ENCODE measurements around the gene GALNT2.

Gene GALNT2

GRCh38 chr1:230205719-230206198 lies 138.7 kb downstream of the GALNT2 start:
- H3K9ac ChIP-seq (ENCODE audit: low read depth, low read length): no peak overlapping the region
- H3K4me3 ChIP-seq (ENCODE audit: low read length): no peak overlapping the region
- H3K9me3 ChIP-seq (ENCODE audit: insufficient read depth, low read depth, low read length): no peaks in the 10 kb centered on the region
- peaks cover 3% of the 10 kb centered on the region; the same call in 1 of the 2 replicates for H3K4me1 ChIP-seq (ENCODE audit: insufficient read depth, low read length)
- no peaks in the 10 kb centered on the region for H3K27me3 ChIP-seq (ENCODE audit: insufficient read depth, low read length)
- peaks cover 9% of the 10 kb centered on the region for H3K36me3 ChIP-seq (ENCODE audit: insufficient read depth, low read depth, low read length)
- H3K27ac ChIP-seq (ENCODE audit: low read length): no peak overlapping the region

GRCh38 chr1:230206207-230206606 lies 139.2 kb downstream of the GALNT2 start:
- Histone ChIP-seq H3K9ac (ENCODE audit: low read depth, low read length) (no peak overlapping the region), H3K36me3 (ENCODE audit: insufficient read depth, low read depth, low read length) (peaks cover 9% of the 10 kb centered on the region), H3K27me3 (ENCODE audit: insufficient read depth, low read length) (no peaks in the 10 kb centered on the region), H3K9me3 (ENCODE audit: insufficient read depth, low read depth, low read length) (no peaks in the 10 kb centered on the region), H3K4me1 (ENCODE audit: insufficient read depth, low read length) (peaks cover 3% of the 10 kb centered on the region; the same call in 1 of the 2 replicates), H3K27ac (ENCODE audit: low read length) (no peak overlapping the region), H3K4me3 (ENCODE audit: low read length) (no peak overlapping the region)

GRCh38 chr1:230206976-230207375 lies 139.9 kb downstream of the GALNT2 start:
- Histone ChIP-seq H3K36me3 (ENCODE audit: insufficient read depth, low read depth, low read length) (peaks cover 9% of the 10 kb centered on the region), H3K9ac (ENCODE audit: low read depth, low read length) (no peak overlapping the region), H3K27ac (ENCODE audit: low read length) (no peak overlapping the region), H3K27me3 (ENCODE audit: insufficient read depth, low read length) (no peaks in the 10 kb centered on the region), H3K4me3 (ENCODE audit: low read length) (no peak overlapping the region), H3K4me1 (ENCODE audit: insufficient read depth, low read length) (peaks cover 3% of the 10 kb centered on the region; the same call in 1 of the 2 replicates), H3K9me3 (ENCODE audit: insufficient read depth, low read depth, low read length) (no peaks in the 10 kb centered on the region)

DNA sequence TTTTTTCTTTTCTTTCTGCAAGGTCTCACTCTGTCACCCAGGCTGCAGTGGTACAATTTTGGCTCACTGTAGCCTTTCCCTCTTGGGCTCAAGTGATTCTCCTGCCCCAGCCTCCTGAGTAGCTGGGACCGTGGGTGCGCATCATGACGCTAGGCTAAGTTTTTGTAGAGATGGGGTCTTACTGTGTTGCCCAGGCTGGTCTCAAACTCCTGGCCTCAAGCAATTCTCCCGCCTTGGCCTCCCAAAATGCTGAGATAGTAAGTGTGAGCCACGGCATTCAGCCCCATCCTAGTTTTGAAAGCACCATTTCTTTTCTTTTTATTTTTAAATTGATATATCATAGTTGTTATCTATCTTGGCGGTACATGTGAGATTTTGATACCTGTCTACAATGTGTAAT lies 140.6 kb downstream of the GALNT2 start:
- no peak overlapping the region for H3K4me3 ChIP-seq (ENCODE audit: low read length)
- H3K9me3 ChIP-seq (ENCODE audit: insufficient read depth, low read depth, low read length): no peaks in the 10 kb centered on the region
- no peak overlapping the region for H3K27ac ChIP-seq (ENCODE audit: low read length)
- no peak overlapping the region for H3K9ac ChIP-seq (ENCODE audit: low read depth, low read length)
- H3K36me3 ChIP-seq (ENCODE audit: insufficient read depth, low read depth, low read length): peaks cover 9% of the 10 kb centered on the region
- no peaks in the 10 kb centered on the region for H3K27me3 ChIP-seq (ENCODE audit: insufficient read depth, low read length)
- H3K4me1 ChIP-seq (ENCODE audit: insufficient read depth, low read length): peaks cover 3% of the 10 kb centered on the region; the same call in 1 of the 2 replicates

DNA sequence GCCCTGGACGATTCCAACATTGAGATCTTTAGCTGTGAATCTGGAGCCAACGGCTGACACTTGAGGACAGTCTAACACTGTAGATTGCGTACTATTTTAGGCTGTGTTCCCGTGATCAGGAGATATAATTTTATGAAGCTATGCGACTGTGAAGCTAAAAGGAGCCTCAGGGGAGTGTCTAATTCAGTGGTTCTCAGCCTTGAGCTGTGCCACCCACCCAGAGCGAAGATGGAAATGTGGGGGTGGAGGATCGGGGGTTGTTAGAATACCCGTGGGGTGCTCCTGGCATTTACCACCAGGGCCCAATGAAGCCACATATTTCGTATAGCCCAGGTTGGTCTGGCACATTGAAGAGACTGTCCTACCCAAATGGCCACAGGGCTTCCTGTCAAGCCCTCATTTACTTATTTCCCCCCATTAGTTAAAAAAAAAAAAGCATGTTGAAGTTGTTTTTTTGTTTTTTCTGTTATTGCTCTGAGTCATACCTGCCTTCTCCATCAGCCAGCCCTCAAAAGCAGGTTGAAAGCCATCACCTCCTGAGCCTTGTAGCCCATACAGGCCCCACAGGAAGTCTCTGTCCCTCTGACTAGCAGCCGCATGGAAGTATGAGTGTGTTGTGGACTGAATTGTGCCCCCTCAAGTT lies 141.7 kb downstream of the GALNT2 start:
- H3K9me3 ChIP-seq (ENCODE audit: insufficient read depth, low read depth, low read length): no peaks in the 10 kb centered on the region
- H3K36me3 ChIP-seq (ENCODE audit: insufficient read depth, low read depth, low read length): no peaks in the 10 kb centered on the region; the same call in 1 of the 2 replicates
- H3K4me3 ChIP-seq (ENCODE audit: low read length): no peak overlapping the region
- peaks cover 3% of the 10 kb centered on the region; the same call in 1 of the 2 replicates for H3K4me1 ChIP-seq (ENCODE audit: insufficient read depth, low read length)
- no peak overlapping the region for H3K9ac ChIP-seq (ENCODE audit: low read depth, low read length)
- no peaks in the 10 kb centered on the region for H3K27me3 ChIP-seq (ENCODE audit: insufficient read depth, low read length)
- H3K27ac ChIP-seq (ENCODE audit: low read length): no peak overlapping the region

GRCh38 chr1:230210326-230210980 lies 143.4 kb downstream of the GALNT2 start:
- Histone ChIP-seq H3K9ac (ENCODE audit: low read depth, low read length) (no peak overlapping the region), H3K4me3 (ENCODE audit: low read length) (no peak overlapping the region), H3K36me3 (ENCODE audit: insufficient read depth, low read depth, low read length) (no peaks in the 10 kb centered on the region; the same call in 1 of the 2 replicates), H3K27me3 (ENCODE audit: insufficient read depth, low read length) (no peaks in the 10 kb centered on the region), H3K27ac (ENCODE audit: low read length) (no peak overlapping the region), H3K4me1 (ENCODE audit: insufficient read depth, low read length) (peaks cover 5% of the 10 kb centered on the region; the same call in 1 of the 2 replicates), H3K9me3 (ENCODE audit: insufficient read depth, low read depth, low read length) (no peaks in the 10 kb centered on the region)

- Histone ChIP-seq H3K9me3 (ENCODE audit: insufficient read depth, low read depth, low read length) (no peaks in the 10 kb centered on the region), H3K27ac (ENCODE audit: low read length) (no peak overlapping the region), H3K36me3 (ENCODE audit: insufficient read depth, low read depth, low read length) (no peaks in the 10 kb centered on the region), H3K27me3 (ENCODE audit: insufficient read depth, low read length) (no peaks in the 10 kb centered on the region), H3K4me1 (ENCODE audit: insufficient read depth, low read length) (peaks cover 5% of the 10 kb centered on the region; the same call in 1 of the 2 replicates), H3K4me3 (ENCODE audit: low read length) (no peak overlapping the region), H3K9ac (ENCODE audit: low read depth, low read length) (no peak overlapping the region)
Observed at GRCh38 chr1:230210981-230211336, 143.9 kb downstream of the GALNT2 start.

- Histone ChIP-seq H3K27ac (ENCODE audit: low read length) (no peak overlapping the region), H3K4me1 (ENCODE audit: insufficient read depth, low read length) (peaks cover 5% of the 10 kb centered on the region; the same call in 1 of the 2 replicates), H3K27me3 (ENCODE audit: insufficient read depth, low read length) (no peaks in the 10 kb centered on the region), H3K4me3 (ENCODE audit: low read length) (no peak overlapping the region), H3K36me3 (ENCODE audit: insufficient read depth, low read depth, low read length) (no peaks in the 10 kb centered on the region), H3K9ac (ENCODE audit: low read depth, low read length) (no peak overlapping the region), H3K9me3 (ENCODE audit: insufficient read depth, low read depth, low read length) (no peaks in the 10 kb centered on the region)
Observed at GRCh38 chr1:230211436-230212145, 144.6 kb downstream of the GALNT2 start.

GRCh38 chr1:230212405-230212936 lies 145.4 kb downstream of the GALNT2 start:
- Histone ChIP-seq H3K27ac (ENCODE audit: low read length) (no peak overlapping the region), H3K4me1 (ENCODE audit: insufficient read depth, low read length) (peaks cover 5% of the 10 kb centered on the region; the same call in 1 of the 2 replicates), H3K9ac (ENCODE audit: low read depth, low read length) (no peak overlapping the region)

GRCh38 chr1:230215031-230215430 lies 148.0 kb downstream of the GALNT2 start:
- Histone ChIP-seq H3K9me3 (ENCODE audit: insufficient read depth, low read depth, low read length) (no peaks in the 10 kb centered on the region), H3K9ac (ENCODE audit: low read depth, low read length) (no peak overlapping the region), H3K36me3 (ENCODE audit: insufficient read depth, low read depth, low read length) (no peaks in the 10 kb centered on the region), H3K27me3 (ENCODE audit: insufficient read depth, low read length) (no peaks in the 10 kb centered on the region), H3K27ac (ENCODE audit: low read length) (no peak overlapping the region), H3K4me1 (ENCODE audit: insufficient read depth, low read length) (peaks cover 5% of the 10 kb centered on the region; the same call in 1 of the 2 replicates), H3K4me3 (ENCODE audit: low read length) (no peak overlapping the region)

More at GRCh38 chr1:230212405-230212936, 145.4 kb downstream of the GALNT2 start:
- no peak overlapping the region for H3K4me3 ChIP-seq (ENCODE audit: low read length)
- H3K36me3 ChIP-seq (ENCODE audit: insufficient read depth, low read depth, low read length): no peaks in the 10 kb centered on the region
- no peaks in the 10 kb centered on the region for H3K9me3 ChIP-seq (ENCODE audit: insufficient read depth, low read depth, low read length)
- H3K27me3 ChIP-seq (ENCODE audit: insufficient read depth, low read length): no peaks in the 10 kb centered on the region

- H3K27me3 ChIP-seq (ENCODE audit: insufficient read depth, low read length): no peaks in the 10 kb centered on the region
- peaks cover 5% of the 10 kb centered on the region; the same call in 1 of the 2 replicates for H3K4me1 ChIP-seq (ENCODE audit: insufficient read depth, low read length)
- H3K27ac ChIP-seq (ENCODE audit: low read length): no peak overlapping the region
- no peak overlapping the region for H3K4me3 ChIP-seq (ENCODE audit: low read length)
- no peak overlapping the region for H3K9ac ChIP-seq (ENCODE audit: low read depth, low read length)
- H3K9me3 ChIP-seq (ENCODE audit: insufficient read depth, low read depth, low read length): no peaks in the 10 kb centered on the region
- H3K36me3 ChIP-seq (ENCODE audit: insufficient read depth, low read depth, low read length): no peaks in the 10 kb centered on the region
Observed at GRCh38 chr1:230215529-230215928, 148.5 kb downstream of the GALNT2 start.

All from iPS-20b (cell line).